ENCODE measurements around the gene ZBTB9.

DNA sequence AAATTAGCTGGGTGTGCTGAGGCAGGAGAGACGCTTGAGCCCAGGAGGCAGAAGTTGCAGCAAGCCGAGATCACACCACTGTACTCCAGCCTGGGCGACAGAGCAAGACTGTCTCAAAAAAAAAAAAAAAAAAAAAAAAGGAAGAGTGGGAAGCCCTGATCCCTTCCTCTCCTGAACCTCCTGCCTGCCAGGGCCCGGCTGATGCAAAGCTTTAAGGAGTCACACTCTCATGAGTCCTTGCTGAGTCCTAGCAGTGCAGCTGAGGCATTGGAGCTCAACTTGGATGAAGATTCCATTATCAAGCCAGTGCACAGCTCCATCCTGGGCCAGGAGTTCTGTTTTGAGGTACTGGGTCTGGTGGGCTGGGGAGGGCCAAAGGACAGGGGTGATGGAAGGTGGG lies 19.4 kb upstream of the ZBTB9 start:
- TF ChIP-seq, protein P1, sequence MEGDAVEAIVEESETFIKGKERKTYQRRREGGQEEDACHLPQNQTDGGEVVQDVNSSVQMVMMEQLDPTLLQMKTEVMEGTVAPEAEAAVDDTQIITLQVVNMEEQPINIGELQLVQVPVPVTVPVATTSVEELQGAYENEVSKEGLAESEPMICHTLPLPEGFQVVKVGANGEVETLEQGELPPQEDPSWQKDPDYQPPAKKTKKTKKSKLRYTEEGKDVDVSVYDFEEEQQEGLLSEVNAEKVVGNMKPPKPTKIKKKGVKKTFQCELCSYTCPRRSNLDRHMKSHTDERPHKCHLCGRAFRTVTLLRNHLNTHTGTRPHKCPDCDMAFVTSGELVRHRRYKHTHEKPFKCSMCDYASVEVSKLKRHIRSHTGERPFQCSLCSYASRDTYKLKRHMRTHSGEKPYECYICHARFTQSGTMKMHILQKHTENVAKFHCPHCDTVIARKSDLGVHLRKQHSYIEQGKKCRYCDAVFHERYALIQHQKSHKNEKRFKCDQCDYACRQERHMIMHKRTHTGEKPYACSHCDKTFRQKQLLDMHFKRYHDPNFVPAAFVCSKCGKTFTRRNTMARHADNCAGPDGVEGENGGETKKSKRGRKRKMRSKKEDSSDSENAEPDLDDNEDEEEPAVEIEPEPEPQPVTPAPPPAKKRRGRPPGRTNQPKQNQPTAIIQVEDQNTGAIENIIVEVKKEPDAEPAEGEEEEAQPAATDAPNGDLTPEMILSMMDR (IDR thresholded peaks at IDR 0.05; ENCODE audit: low read length), result no peak
- TF ChIP-seq EZH2 (optimal IDR thresholded peaks at IDR 0.05; ENCODE audit: low read depth, low read length) (no peak), EZH2phosphoT487 (IDR thresholded peaks at IDR 0.05; ENCODE audit: low read length) (no peak)
